Upper lobe of right lung (tissue), 1 donor: ENCODE data around the gene BNIP3. TPM values are rescaled to one million over a fixed set of nuclear protein-coding genes. Genes with fewer than 3 reads are reported as not detected.

Experiments
- ATAC-seq: fragments of 200-7000 bp; cut with Tn5 transposase; one replicate; pipeline ENCODE4 v1.9.1; 2020; ENCODE audit warnings: mild to moderate bottlenecking, moderate library complexity
- DNase-seq: peaks from one replicate; pipeline ENCODE4 v3.0.0-alpha.2; 2020
- H3K27ac ChIP-seq: fragments of 200-600 bp; one replicate; pipeline ENCODE4 v1.8.0; 2022
- H3K27me3 ChIP-seq: fragments of 200-600 bp; one replicate; pipeline ENCODE4 v1.8.0; 2022; ENCODE audit warnings: mild to moderate bottlenecking
- H3K36me3 ChIP-seq: fragments of 200-600 bp; one replicate; pipeline ENCODE4 v1.8.0; 2022
- H3K4me1 ChIP-seq: fragments of 200-600 bp; one replicate; pipeline ENCODE4 v1.8.0; 2022
- H3K4me3 ChIP-seq: fragments of 200-600 bp; one replicate; pipeline ENCODE4 v1.8.0; 2022; ENCODE audit warnings: mild to moderate bottlenecking
- H3K9me3 ChIP-seq: fragments of 200-600 bp; one replicate; pipeline ENCODE4 v1.8.0; 2022
- intact Hi-C: fragments of 100-400 bp; cut with DNase I; formaldehyde crosslinking; loops from one replicate; pipeline ENCODE4 v1.11.0; 2022
- total RNA-seq: library from RNA; stranded (reverse); fragmentation: NEBNext Ultra II Directional; extraction: Animal tissue kit (Norgen Biotek cat#: 25700); gene quantifications from one replicate; pipeline ENCODE4 v1.2.1, GENCODE V29; 2021
- TF ChIP-seq, protein P1 (sequence below): fragments of 200-600 bp; IDR thresholded peaks from one replicate; pipeline ENCODE4 v1.8.0; 2022; ENCODE audit warnings: antibody characterized with exemption
- donor health status: DM: no; HTN: yes; CAD: no; lungs with severe emphysema.

The BNIP3 gene
- total RNA-seq, 1 donor from 2014 or later, result 38.2 TPM

DNA sequence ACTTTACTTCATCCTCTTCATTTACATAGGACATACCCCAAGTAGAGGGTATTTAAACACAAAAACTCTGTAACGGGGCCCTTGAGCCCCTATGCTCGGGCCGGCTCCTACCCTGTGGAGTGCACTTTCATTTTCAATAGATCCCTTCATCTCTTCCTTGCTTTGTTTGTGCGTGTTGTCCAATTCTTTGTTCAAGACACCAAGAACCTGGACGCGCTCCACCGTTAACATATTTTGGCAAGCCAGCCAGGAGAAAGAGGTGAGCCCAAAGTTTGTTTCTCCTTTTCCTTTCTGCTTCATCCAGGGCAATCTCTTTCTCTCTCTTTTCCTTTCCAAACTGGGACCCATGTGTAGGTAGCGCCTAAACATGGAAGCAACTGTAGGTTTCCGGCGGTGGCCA lies 26.0 kb upstream of the BNIP3 start:
- Histone ChIP-seq H3K4me3 (no peak overlapping the region), H3K36me3 (no peaks in the 10 kb centered on the region), H3K9me3 (no peaks in the 10 kb centered on the region), H3K27me3 (no peaks in the 10 kb centered on the region), H3K27ac (no peak overlapping the region), H3K4me1 (no peaks in the 10 kb centered on the region)
- ATAC-seq (no peak), DNase-seq (no peak)
- intact Hi-C loops, result no loop called here
- TF ChIP-seq, protein P1, sequence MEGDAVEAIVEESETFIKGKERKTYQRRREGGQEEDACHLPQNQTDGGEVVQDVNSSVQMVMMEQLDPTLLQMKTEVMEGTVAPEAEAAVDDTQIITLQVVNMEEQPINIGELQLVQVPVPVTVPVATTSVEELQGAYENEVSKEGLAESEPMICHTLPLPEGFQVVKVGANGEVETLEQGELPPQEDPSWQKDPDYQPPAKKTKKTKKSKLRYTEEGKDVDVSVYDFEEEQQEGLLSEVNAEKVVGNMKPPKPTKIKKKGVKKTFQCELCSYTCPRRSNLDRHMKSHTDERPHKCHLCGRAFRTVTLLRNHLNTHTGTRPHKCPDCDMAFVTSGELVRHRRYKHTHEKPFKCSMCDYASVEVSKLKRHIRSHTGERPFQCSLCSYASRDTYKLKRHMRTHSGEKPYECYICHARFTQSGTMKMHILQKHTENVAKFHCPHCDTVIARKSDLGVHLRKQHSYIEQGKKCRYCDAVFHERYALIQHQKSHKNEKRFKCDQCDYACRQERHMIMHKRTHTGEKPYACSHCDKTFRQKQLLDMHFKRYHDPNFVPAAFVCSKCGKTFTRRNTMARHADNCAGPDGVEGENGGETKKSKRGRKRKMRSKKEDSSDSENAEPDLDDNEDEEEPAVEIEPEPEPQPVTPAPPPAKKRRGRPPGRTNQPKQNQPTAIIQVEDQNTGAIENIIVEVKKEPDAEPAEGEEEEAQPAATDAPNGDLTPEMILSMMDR, result no peak

DNA sequence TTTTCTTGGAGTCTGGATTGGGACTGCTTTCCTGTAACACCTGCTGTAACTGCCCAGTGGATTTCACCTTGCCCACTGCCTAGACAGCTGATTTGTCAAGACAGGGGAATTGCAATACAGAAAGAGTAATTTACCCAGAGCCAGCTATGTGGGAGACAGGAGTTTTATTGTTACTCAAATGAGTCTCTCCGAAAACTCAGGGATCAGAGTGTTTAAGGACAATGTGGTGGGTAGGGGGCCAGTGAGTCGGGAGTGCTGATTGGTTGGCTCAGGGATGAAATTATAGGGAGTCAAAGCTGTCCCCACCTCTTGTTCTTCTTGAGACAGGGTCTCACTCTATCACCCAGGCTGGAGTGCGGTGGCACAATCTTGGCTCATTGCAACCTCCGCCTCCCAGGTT lies 25.2 kb upstream of the BNIP3 start:
- TF ChIP-seq, protein P1, result no peak
- DNase-seq, result no peak
- H3K36me3 ChIP-seq, result no peaks in the 10 kb centered on the region
- no peak overlapping the region for H3K27ac ChIP-seq
- H3K4me3 ChIP-seq, result no peak overlapping the region
- H3K9me3 ChIP-seq, result no peaks in the 10 kb centered on the region
- H3K27me3 ChIP-seq, result no peaks in the 10 kb centered on the region
- ATAC-seq, result no peak
- no peaks in the 10 kb centered on the region for H3K4me1 ChIP-seq
- intact Hi-C loops, result no loop called here

DNA sequence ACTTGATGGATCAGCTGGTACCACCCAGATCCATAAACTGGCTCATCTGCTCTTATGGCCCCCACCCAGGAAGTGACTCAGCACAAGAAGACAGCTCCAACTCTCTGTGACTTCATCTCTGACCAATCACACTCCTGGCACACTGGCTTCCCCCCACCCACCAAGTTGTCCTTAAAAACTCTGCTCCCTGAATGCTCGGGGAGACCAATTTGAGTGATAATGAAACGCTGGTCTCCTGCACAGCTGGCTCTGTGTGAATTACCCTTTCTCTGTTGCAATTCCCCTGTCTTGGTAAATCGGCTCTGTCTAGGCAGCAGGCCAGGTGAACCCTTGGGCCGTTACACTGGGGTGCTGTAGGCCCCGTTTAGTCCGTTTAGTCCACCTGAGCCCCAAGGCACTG lies 23.4 kb upstream of the BNIP3 start:
- no peak for DNase-seq
- Histone ChIP-seq H3K9me3 (no peaks in the 10 kb centered on the region), H3K4me1 (no peaks in the 10 kb centered on the region), H3K27me3 (no peaks in the 10 kb centered on the region), H3K36me3 (no peaks in the 10 kb centered on the region), H3K27ac (no peak overlapping the region), H3K4me3 (no peak overlapping the region)
- intact Hi-C loops, result no loop called here
- TF ChIP-seq, protein P1, result no peak
- ATAC-seq, result no peak

DNA sequence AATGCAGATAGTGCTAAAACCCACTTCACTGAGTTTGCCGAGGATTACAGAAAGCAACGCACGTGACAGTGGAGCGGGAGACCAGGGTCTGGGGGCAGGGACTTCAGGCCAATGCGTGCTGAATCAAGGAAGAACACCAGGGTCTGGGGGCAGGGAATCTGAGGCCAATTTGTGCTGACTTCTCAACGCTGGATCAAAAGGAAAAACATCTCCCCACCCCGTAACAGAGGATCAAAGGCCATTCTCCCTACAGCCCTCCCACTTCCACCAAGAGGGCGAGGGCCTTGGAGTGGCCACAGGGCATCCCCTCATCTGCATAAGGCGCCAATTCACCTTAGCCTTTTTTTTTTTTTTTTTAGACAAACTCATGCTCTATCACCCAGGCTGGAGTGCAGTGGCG lies 22.3 kb upstream of the BNIP3 start:
- TF ChIP-seq, protein P1, result no peak
- Histone ChIP-seq H3K27me3 (no peaks in the 10 kb centered on the region), H3K36me3 (no peaks in the 10 kb centered on the region), H3K9me3 (no peaks in the 10 kb centered on the region), H3K4me1 (peaks cover 7% of the 10 kb centered on the region), H3K4me3 (no peak overlapping the region), H3K27ac (no peak overlapping the region)
- ATAC-seq, result no peak
- intact Hi-C loops, result no loop called here
- DNase-seq, result no peak

DNA sequence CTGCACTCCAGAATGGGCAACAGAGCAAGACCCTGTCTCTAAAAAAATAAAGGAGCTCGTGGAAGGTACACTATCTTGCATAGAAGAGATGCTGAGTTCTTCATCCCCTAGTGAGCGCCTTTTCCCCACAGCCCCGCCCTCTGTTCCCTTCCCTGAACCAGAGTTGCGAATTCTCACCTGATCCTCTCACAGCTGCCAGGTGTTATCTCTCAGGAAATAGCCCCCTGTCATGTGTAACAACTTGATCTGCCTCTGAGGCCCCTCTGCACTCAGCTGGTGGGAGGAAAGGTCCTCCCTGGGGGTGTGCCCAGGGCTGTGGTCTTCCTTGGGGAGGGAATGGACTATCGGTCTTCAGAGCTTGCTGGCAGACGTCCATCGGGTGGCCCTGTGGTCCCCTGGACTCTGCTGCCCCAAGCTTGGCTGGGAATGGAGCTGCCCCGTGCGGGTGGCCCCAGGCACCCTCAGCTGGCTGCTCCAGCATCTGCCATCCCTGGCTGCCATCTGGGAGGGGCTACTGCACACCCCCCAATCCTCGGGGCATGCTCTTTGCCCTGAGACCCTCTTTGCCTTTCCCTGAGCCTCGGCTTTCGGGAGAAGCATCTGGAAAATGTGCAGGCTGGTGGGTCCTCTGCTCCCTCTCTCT lies 21.7 kb upstream of the BNIP3 start:
- no peak overlapping the region for H3K27ac ChIP-seq
- no peaks in the 10 kb centered on the region for H3K27me3 ChIP-seq
- H3K9me3 ChIP-seq, result no peaks in the 10 kb centered on the region
- DNase-seq (no peak), ATAC-seq (no peak)
- H3K4me3 ChIP-seq, result no peak overlapping the region
- TF ChIP-seq, protein P1, result no peak
- intact Hi-C loops, result no loop called here
- H3K4me1 ChIP-seq, result peaks cover 13% of the 10 kb centered on the region
- no peaks in the 10 kb centered on the region for H3K36me3 ChIP-seq

DNA sequence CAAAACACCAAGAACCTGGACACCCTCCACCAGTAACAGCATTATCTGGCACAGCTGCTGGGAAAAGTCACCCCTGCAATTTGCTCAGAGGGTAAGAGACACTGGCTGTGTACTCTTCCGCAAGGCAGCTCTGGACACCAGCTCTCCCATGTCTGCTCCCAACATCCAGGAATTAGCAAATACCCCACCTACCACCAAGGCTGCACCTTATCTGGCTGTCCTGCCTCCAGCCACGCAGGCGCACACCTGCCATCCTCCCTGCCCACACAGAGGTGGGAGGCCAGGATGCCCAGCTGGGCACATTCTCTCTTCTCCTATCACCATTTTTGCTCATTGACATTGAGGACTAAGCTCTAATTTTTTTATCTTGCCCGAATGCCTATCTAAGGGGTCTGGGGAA lies 20.3 kb upstream of the BNIP3 start:
- Histone ChIP-seq H3K9me3 (no peaks in the 10 kb centered on the region), H3K27me3 (no peaks in the 10 kb centered on the region), H3K4me3 (no peak overlapping the region), H3K36me3 (no peaks in the 10 kb centered on the region), H3K27ac (no peak overlapping the region), H3K4me1 (peaks cover 24% of the 10 kb centered on the region)
- TF ChIP-seq, protein P1, result no peak
- ATAC-seq, result no peak
- intact Hi-C loops, result no loop called here
- DNase-seq, result no peak
